ENCODE measurements around the gene PTRH2. TPM values are rescaled to one million over a fixed set of nuclear protein-coding genes. Genes with fewer than 3 reads are reported as not detected.

Gene PTRH2
- total RNA-seq, 1 donor from 2014 or later, result 36.6 TPM

- no peak for DNase-seq
Measured at GRCh38 chr17:59719526-59719925, 12.3 kb upstream of the PTRH2 start.

DNA sequence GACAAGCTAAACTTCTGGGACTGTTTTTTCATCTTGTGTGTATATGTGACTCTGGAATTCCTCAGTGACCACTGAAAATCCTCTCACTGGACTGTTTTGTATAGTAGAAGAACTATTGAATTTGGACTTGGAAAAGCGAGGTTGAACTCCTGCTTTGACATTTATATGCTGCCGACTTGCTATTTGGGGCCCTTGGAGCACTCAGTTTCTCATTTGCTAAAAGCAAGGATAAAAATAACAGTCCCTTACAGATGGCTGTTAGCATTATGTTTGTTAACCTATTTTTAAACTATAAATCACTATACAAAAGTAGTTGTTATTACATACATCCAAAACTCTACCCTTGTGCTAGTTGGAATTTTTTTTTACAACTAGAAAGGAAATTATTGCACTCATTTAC lies 9.2 kb upstream of the PTRH2 start:
- DNase-seq, result no peak

- DNase-seq, result no peak
Measured at GRCh38 chr17:59714255-59714654, 7.0 kb upstream of the PTRH2 start.

DNA sequence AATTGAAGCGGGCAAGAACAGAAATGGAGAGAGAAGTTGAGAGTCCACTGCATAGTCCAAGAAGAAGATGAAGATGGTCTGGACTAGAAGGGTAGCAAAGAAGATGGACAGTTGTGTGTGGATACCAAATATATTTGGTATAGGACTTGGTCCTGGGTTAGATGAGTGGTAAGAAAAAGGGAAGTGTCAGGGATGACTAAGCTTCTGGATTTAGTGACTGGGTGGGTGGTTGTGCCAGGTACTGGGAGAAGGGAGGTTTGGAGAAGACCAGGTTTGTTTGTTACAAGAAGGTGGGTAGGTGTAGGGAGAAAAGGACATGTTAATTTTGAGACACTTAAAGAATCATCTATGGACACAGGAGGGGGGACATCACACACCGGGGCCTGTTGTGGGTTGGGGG lies 5.6 kb upstream of the PTRH2 start:
- DNase-seq, result no peak

GRCh38 chr17:59711936-59712335 lies 4.7 kb upstream of the PTRH2 start:
- DNase-seq, result no peak

GRCh38 chr17:59707971-59708430 lies 771 bp upstream of the PTRH2 start:
- DNase-seq, result no peak

GRCh38 chr17:59702304-59702703 lies 4.9 kb downstream of the PTRH2 start:
- DNase-seq, result no peak

- no peak for DNase-seq
Measured at GRCh38 chr17:59699786-59700185, 7.4 kb downstream of the PTRH2 start.

GRCh38 chr17:59699218-59699617 lies 8.0 kb downstream of the PTRH2 start:
- DNase-seq, result no peak

- DNase-seq, result no peak
Measured at GRCh38 chr17:59698143-59698542, 9.1 kb downstream of the PTRH2 start.

DNA sequence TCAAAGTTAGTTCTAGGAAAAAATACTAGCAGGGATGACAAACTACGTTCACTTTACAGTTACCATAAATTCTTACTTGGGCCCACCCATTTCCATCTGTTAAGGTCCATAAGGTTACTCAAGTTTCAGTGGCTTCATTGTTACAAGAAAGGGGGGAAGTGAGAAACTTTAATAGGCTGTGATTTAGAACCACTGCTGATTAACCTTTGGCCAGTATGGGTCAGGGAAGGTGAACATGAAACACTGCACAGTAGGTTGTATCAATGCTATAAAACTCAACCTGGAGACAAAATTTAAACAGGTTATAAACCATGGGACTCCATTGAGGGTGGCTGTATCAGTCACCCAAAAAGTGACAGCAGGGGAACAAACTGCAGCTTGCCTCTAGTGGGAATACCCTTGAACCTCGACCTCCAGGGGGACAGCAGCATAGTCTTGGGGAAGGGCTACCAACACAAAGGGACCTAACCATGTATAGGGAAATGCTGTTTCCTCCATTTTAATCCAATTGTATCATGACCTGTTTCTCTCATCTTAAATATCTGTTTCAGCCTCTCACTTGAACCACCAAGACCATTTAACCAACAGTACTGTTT lies 10.4 kb downstream of the PTRH2 start:
- DNase-seq, result no peak

DNA sequence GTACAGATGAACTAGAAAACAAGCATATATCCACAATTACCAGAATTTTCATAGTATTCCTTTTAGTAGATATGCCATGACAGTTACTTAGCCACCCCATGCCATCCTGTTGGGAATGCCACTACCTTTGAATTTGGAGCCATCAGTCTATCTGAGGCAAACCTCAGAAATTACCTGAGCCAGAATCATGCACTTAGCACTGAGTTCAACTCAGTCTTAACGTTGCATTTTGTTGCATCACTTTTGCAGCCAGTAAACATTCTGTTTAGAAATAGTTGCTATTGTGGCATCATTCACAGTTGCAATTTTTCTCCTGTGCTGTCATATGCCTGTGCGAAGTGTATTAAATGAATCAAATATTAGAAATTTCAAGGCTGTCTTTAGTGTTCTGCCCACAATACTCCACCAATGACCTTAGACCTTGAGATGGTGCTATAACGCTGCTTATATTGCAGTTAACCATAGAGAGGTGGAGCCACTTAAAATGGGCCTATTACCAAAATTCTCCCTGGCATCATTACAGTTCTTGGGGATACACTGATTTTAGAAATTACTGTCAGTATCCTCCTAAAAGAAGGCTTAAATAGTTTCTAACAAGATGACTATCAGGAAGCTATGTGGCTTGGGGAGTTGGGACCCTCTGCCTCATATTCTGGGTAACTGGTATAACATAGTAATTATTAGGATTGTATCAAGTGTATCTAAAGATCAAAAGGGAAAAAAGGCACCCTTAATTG lies 11.1 kb downstream of the PTRH2 start:
- no peak for DNase-seq

- no peak for DNase-seq
Measured at GRCh38 chr17:59694344-59694743, 12.9 kb downstream of the PTRH2 start.

DNA sequence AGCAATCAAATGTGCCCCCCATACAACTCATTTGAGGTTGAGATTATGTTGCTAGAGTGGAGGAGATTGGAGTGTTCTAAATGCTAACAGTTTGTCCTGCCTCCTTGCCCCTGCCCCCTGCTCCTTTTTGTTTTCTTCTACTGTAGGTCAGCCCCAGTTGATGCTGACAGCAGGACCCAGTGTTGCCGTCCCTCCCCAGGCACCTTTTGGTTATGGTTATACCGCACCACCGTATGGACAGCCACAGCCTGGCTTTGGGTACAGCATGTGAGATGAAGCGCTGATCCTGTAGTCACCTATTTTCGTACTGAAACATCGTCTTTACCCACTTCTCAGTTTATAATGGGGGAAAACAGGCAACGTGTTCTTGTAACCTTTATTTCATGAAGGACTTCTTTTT lies 13.6 kb downstream of the PTRH2 start:
- DNase-seq, result no peak

DNA sequence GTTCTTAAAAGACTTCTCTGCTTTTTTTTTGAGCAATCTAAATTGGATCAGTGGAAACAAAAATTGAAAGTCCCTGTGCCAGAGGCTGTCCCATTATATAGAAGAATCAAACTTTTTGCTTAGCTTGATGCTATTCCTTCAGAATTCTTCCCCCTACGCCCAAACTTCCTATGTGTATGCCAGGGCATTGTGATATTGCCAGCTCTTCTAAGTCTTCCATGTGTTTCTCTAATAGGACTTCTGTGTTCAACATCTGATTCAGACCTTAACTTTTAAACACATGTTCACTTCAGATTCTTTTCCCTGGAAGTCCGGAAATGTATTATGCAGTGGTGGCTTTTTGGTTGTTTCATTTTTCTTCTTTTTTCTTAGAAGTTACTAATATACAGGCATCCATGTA lies 18.7 kb downstream of the PTRH2 start:
- DNase-seq, result no peak

- DNase-seq, result no peak
Measured at GRCh38 chr17:59688008-59688407, 19.2 kb downstream of the PTRH2 start.

DNA sequence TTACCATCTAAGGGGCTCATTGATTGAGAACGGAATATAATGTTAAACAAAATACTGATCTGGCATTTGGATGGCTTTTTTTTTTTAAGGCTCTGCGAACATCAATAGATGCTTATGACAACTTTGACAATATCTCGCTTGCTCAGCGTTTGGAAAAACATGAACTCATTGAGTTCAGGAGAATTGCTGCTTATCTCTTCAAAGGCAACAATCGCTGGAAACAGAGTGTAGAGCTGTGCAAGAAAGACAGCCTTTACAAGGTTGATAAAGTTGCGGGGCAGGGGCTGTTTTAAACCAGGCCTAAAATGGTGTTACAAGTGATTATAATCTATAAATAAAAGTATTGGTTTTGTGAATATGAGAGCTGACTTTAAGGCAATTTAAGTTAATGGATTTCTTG lies 22.3 kb downstream of the PTRH2 start:
- no peak for DNase-seq

DNA sequence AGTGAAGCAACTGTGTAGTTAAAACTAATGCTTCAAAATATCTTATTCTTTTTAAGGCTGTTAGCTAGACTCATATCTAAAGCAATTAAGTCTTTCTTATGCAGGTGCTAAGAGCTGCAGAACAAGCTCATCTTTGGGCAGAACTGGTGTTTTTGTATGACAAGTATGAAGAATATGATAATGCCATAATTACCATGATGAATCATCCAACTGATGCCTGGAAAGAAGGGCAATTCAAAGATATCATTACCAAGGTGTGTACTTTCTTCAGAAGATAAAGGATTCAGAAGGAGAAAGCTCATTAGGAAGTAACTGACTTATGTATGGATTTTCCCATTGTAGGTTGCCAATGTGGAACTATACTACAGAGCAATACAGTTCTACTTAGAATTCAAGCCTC lies 23.9 kb downstream of the PTRH2 start:
- DNase-seq, result no peak

GRCh38 chr17:59680314-59680713 lies 26.9 kb downstream of the PTRH2 start:
- DNase-seq, result peak; percentile 33

DNA sequence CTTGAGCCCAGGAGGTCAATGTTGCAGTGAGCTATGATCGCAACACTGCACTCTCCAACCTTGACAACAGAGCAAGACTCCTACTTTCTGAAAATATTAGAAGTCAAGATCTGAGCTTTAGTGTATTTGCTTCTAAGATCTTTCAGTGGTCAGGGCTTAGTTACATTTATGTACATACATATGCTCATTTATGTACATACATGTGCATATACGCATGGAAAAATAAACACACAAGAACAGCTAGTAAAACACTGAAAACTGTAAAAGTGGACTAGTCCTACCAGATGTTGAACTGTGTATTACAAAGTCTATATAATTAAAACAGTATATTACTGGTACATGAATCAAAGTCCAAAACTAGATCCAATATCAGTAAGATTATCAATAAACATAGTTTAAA lies 28.3 kb downstream of the PTRH2 start:
- no peak for DNase-seq

- no peak for DNase-seq
Measured at GRCh38 chr17:59676716-59677115, 30.5 kb downstream of the PTRH2 start.

DNA sequence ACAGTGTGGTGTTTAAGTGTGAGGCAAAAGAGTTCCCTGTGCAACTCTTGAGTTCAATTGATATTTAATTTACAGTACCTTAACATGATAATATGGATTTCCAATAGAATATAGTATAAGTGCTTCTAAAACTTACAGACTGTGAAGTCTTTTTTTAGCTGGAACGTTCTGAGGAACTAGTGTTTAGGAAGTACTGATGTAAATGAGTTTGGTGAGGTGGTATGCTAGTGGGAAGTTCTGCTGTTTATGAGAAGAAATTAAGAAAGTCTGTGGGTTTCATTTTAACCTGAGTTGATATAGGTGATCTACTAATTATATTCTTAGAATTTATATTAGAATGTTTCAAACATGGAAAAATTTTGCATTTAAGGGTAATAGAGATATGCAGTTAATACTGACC lies 32.0 kb downstream of the PTRH2 start:
- DNase-seq, result no peak

DNA sequence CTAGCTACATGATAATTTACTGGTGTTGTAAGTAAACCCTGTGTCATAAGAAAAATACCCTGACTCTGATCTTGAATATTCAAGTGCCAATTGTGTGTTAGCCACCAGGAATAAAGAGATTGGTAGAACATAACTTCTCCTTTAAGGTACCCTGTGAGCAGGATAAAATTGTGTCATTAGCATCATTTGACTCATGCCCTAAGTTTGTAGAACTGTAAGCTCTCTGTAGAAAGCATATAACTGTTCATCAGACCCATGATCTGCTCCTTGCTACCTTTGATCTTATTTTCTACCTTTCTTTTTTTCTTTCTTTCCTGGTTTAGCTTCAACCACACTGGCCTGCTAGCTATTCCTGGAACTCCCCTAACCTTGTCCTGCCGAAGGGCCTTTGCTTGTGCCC lies 35.8 kb downstream of the PTRH2 start:
- DNase-seq, result no peak

DNA sequence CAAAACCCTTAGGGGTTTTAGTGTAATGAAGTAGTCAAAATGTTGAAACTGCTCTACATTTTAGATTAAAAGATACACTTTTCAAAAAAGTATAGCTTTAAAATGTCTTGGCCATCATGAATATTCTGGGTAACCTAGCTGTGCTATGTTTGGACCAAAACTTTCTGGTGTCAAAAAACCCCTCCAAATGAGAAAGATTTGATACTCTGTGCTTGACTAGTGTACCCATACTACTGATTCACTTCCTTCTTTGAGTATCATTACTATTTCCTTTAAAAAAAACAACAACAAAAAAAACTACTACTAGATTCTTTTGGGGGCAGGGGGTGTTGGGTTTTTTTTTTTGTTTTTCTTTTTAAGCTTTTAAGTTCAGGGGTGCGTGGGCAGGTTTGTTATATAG lies 37.3 kb downstream of the PTRH2 start:
- DNase-seq, result no peak

DNA sequence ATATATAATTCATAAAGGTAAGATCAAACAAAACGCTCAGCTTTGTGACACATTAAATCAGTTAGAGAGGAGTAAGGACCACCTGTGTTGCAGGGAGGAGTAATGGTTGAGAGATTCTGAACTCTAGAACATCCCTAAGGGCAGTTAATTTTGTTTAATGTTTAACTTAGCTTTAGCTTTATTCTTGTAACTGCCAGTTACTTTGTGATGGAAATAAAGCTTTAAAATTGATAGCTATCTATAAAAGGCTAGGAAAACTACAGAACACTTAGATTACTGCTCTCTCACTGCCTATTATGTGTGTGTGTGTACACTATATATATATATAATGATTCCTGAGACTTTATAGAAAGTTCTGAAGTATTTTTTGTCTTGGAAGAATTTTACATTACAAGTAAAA lies 37.8 kb downstream of the PTRH2 start:
- no peak for DNase-seq

All from dermis blood vessel endothelial cell (primary cell).